Caco-2 (cell line): ENCODE data around the gene SDK2. TPM values are rescaled to one million over a fixed set of nuclear protein-coding genes. Genes with fewer than 3 reads are reported as not detected.
A peak's percentile ranks its signal among the peaks of the same experiment; 100 is the strongest.

Source experiments
- BruUV-seq: library from RNA; stranded (reverse); fragments of 400-500 nt; replicated peaks from 2 replicates; lab custom pipeline; 2021; lab: Mats Ljungman, UMichigan
- CTCF ChIA-PET: fragments of 300-600 bp; sonication (Branson Sonifier 250); formaldehyde crosslinking; loops from one replicate; lab custom pipeline; 2022; ENCODE audit warnings: antibody characterized with exemption; lab: Charles Lee
- POLR2A ChIA-PET: fragments of 300-600 bp; sonication (Branson Sonifier 250); formaldehyde crosslinking; loops from one replicate; lab custom pipeline; 2022; ENCODE audit warnings: antibody characterized with exemption; lab: Charles Lee
- DNase-seq, 2 experiments: peaks; one replicate each; pipeline versions ENCODE4 v3.0.0 to v3.0.0-alpha.2; 2020 to 2022
- H3K27me3 ChIP-seq: replicated peaks from 2 replicates; pipeline ENCODE4 v1.6.0; 2011; ENCODE audit warnings: low read length; ENCODE audit not compliant: control insufficient read depth, insufficient read depth
- H3K36me3 ChIP-seq: 2 replicates; pipeline ENCODE4 v1.5.1; 2011; ENCODE audit warnings: low read length; ENCODE audit not compliant: control insufficient read depth, insufficient read depth
- H3K4me1 ChIP-seq: fragments of 250-450 bp; sonication (Bioruptor Pico); 2 replicates; pipeline ENCODE4 v1.5.1; 2020; ENCODE audit warnings: mild to moderate bottlenecking
- H3K4me3 ChIP-seq: 2 replicates; pipeline ENCODE4 v1.5.1; 2011; ENCODE audit warnings: low read depth, mild to moderate bottlenecking, control low read depth, low read length
- H3K9me3 ChIP-seq: fragments of 250-450 bp; sonication (Bioruptor Pico); 2 replicates; pipeline ENCODE4 v1.5.1; 2020; ENCODE audit warnings: mild to moderate bottlenecking, moderate library complexity
- H3K27ac Mint-ChIP-seq: one replicate; pipeline ENCODE4 v1.8.0; 2022; ENCODE audit warnings: mixed read lengths; ENCODE audit not compliant: unreplicated experiment
- H3K27me3 Mint-ChIP-seq: one replicate; pipeline ENCODE4 v1.8.0; 2022; ENCODE audit warnings: mixed read lengths; ENCODE audit not compliant: insufficient read depth, unreplicated experiment
- H3K36me3 Mint-ChIP-seq: one replicate; pipeline ENCODE4 v1.8.0; 2022; ENCODE audit warnings: mild to moderate bottlenecking, mixed read lengths; ENCODE audit not compliant: insufficient read depth, unreplicated experiment
- H3K4me1 Mint-ChIP-seq: one replicate; pipeline ENCODE4 v1.8.0; 2022; ENCODE audit warnings: low read depth, mixed read lengths; ENCODE audit not compliant: unreplicated experiment
- H3K4me3 Mint-ChIP-seq: one replicate; pipeline ENCODE4 v1.8.0; 2022; ENCODE audit warnings: mild to moderate bottlenecking, moderate library complexity, mixed read lengths; ENCODE audit not compliant: unreplicated experiment
- H3K9me3 Mint-ChIP-seq: one replicate; pipeline ENCODE4 v1.8.0; 2022; ENCODE audit warnings: mixed read lengths; ENCODE audit not compliant: unreplicated experiment
- CTCF ChIP-seq, 2 experiments: fragments of 200-600 bp in 1 of 2; IDR thresholded peaks; 1 replicate in 1 of 2; 2 replicates in 1 of 2; pipeline versions ENCODE4 v1.5.1 to v1.8.0; 2011 to 2022; ENCODE audit warnings: antibody characterized with exemption in 1 of 2, control low read depth in 1 of 2, inconsistent platforms in 1 of 2, low read depth in 1 of 2, low read length in 1 of 2, mild to moderate bottlenecking in 1 of 2, moderate library complexity in 1 of 2; ENCODE audit not compliant: insufficient read depth in 1 of 2, severe bottlenecking in 1 of 2, unreplicated experiment in 1 of 2
- intact Hi-C: fragments of 100-400 bp; cut with micrococcal nuclease; formaldehyde crosslinking; loops from one replicate; pipeline ENCODE4 v1.10.0; 2022; ENCODE audit not compliant: unreplicated experiment
- total RNA-seq: library from RNA; stranded (reverse); gene quantifications from 2 replicates; pipeline ENCODE4 v1.2.3, GENCODE V29; 2022

The SDK2 gene
- total RNA-seq, 1 experiment from 2014 or later: 0.09 TPM

GRCh38 chr17:73585583-73585982, 58.7 kb downstream of the SDK2 start:
- intact Hi-C loops: no loop called here
- POLR2A ChIA-PET: no interaction called here
- no peaks in the 10 kb centered on the region; the same call in none of the 2 replicates for H3K27me3 ChIP-seq

GRCh38 chr17:73584987-73585386, 59.3 kb downstream of the SDK2 start:
- ChIA-PET CTCF (no interaction called here), POLR2A (no interaction called here)
- no TSS peak for BruUV-seq
- Mint-ChIP-seq H3K36me3 (no peaks in the 10 kb centered on the region), H3K27ac (no peak overlapping the region), H3K9me3 (no peaks in the 10 kb centered on the region), H3K4me1 (peaks cover 6% of the 10 kb centered on the region), H3K4me3 (no peak overlapping the region), H3K27me3 (peaks cover 21% of the 10 kb centered on the region)
- Histone ChIP-seq H3K36me3 (no peaks in the 10 kb centered on the region), H3K9me3 (no peaks in the 10 kb centered on the region), H3K27me3 (no peaks in the 10 kb centered on the region; the same call in none of the 2 replicates), H3K4me3 (no peak overlapping the region), H3K4me1 (no peaks in the 10 kb centered on the region)
- intact Hi-C loops: no loop called here
- no peak for TF ChIP-seq CTCF (IDR thresholded peaks at IDR 0.05; ENCODE audit: insufficient read depth in 1 of 2, low read depth in 1 of 2, low read length in 1 of 2, severe bottlenecking in 1 of 2, unreplicated experiment in 1 of 2)
- no peak for DNase-seq

More at GRCh38 chr17:73585583-73585982, 58.7 kb downstream of the SDK2 start:
- Mint-ChIP-seq H3K4me1 (peaks cover 6% of the 10 kb centered on the region), H3K9me3 (no peaks in the 10 kb centered on the region), H3K36me3 (no peaks in the 10 kb centered on the region), H3K27me3 (peaks cover 17% of the 10 kb centered on the region), H3K4me3 (no peak overlapping the region), H3K27ac (no peak overlapping the region)
- CTCF ChIA-PET: no interaction called here
- no peak for DNase-seq
- TF ChIP-seq CTCF (IDR thresholded peaks at IDR 0.05; ENCODE audit: insufficient read depth in 1 of 2, low read depth in 1 of 2, low read length in 1 of 2, severe bottlenecking in 1 of 2, unreplicated experiment in 1 of 2): peak in 1 of 2 experiments; percentile 17
- no peaks in the 10 kb centered on the region for H3K9me3 ChIP-seq
- H3K36me3 ChIP-seq: no peaks in the 10 kb centered on the region
- no TSS peak for BruUV-seq
- H3K4me1 ChIP-seq: no peaks in the 10 kb centered on the region
- H3K4me3 ChIP-seq: no peak overlapping the region

GRCh38 chr17:73584049-73584448, 60.2 kb downstream of the SDK2 start:
- no TSS peak for BruUV-seq
- H3K36me3 Mint-ChIP-seq: no peaks in the 10 kb centered on the region
- Histone ChIP-seq H3K4me3 (no peak overlapping the region), H3K4me1 (no peaks in the 10 kb centered on the region), H3K36me3 (no peaks in the 10 kb centered on the region), H3K27me3 (no peaks in the 10 kb centered on the region; the same call in none of the 2 replicates), H3K9me3 (no peaks in the 10 kb centered on the region)
- no peak overlapping the region for H3K4me3 Mint-ChIP-seq
- peaks cover 6% of the 10 kb centered on the region for H3K4me1 Mint-ChIP-seq
- ChIA-PET POLR2A (no interaction called here), CTCF (no interaction called here)
- DNase-seq: no peak
- intact Hi-C loops: no loop called here
- no peak for TF ChIP-seq CTCF (IDR thresholded peaks at IDR 0.05; ENCODE audit: insufficient read depth in 1 of 2, low read depth in 1 of 2, low read length in 1 of 2, severe bottlenecking in 1 of 2, unreplicated experiment in 1 of 2)
- no peaks in the 10 kb centered on the region for H3K9me3 Mint-ChIP-seq
- H3K27ac Mint-ChIP-seq: no peak overlapping the region
- H3K27me3 Mint-ChIP-seq: peaks cover 21% of the 10 kb centered on the region
